Rectal smooth muscle tissue (tissue), 1 donor: ENCODE measurements around the gene SMYD3.
"Not testable (repeated sequence)": the region's sequence is repeated elsewhere in the genome, so short reads cannot be mapped to it uniquely, and the experiment has no call there.

ENCODE experiments used
- H3K27ac ChIP-seq: one replicate; pipeline ENCODE4 v1.7.0; 2013; ENCODE audit warnings: low read depth, low read length, inconsistent platforms
- H3K27me3 ChIP-seq: one replicate; pipeline ENCODE4 v1.7.0; 2013; ENCODE audit warnings: low read length; ENCODE audit not compliant: control insufficient read depth, insufficient read depth
- H3K36me3 ChIP-seq: one replicate; pipeline ENCODE4 v1.7.0; 2013; ENCODE audit warnings: low read length; ENCODE audit not compliant: control insufficient read depth, insufficient read depth
- H3K4me1 ChIP-seq: one replicate; pipeline ENCODE4 v1.7.0; 2013; ENCODE audit warnings: low read length; ENCODE audit not compliant: control insufficient read depth, insufficient read depth
- H3K4me3 ChIP-seq: one replicate; pipeline ENCODE4 v1.7.0; 2013; ENCODE audit warnings: low read length
- H3K9ac ChIP-seq: one replicate; pipeline ENCODE4 v1.7.0; 2013; ENCODE audit warnings: low read length

The SMYD3 gene

DNA sequence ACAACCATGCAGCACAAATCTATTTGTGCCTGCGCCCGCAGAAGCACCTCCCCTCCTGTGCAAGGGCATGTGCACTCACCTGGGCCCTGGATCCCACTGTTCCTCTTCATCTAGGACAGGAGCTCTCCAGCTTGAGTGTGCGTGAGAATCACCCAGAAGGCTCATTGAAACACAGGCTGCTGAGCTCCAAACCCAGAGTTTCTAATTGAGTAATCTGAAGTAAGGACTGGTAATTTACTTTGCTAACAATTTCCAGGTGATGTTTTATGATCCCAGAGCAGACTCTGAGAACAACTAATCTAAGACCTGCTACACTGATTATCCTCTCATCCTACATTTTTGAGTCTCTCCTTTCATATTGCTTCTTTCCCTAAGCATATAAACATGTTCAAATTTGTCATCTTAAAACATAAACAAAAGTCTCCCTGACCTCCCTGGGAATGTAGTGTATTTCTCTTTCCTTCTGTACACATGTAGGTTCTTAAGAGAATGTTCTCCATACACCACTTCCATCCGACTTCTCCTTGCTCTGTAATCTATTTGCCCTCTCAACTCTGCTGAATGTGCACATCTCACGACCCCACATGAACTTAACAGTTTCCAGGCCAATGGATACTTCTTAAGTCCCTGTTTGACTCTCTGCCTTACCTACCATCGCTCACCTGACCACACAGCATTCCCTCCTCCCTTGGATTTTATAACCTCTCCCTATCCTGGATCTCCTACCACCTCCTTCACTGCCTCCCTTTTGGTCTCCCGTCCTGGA lies 522.5 kb downstream of the SMYD3 start:
- H3K4me3 ChIP-seq: no peak overlapping the region
- H3K36me3 ChIP-seq: no peaks in the 10 kb centered on the region
- no peak overlapping the region for H3K9ac ChIP-seq
- no peaks in the 10 kb centered on the region for H3K27me3 ChIP-seq
- no peak overlapping the region for H3K27ac ChIP-seq
- H3K4me1 ChIP-seq: peaks cover 2% of the 10 kb centered on the region

DNA sequence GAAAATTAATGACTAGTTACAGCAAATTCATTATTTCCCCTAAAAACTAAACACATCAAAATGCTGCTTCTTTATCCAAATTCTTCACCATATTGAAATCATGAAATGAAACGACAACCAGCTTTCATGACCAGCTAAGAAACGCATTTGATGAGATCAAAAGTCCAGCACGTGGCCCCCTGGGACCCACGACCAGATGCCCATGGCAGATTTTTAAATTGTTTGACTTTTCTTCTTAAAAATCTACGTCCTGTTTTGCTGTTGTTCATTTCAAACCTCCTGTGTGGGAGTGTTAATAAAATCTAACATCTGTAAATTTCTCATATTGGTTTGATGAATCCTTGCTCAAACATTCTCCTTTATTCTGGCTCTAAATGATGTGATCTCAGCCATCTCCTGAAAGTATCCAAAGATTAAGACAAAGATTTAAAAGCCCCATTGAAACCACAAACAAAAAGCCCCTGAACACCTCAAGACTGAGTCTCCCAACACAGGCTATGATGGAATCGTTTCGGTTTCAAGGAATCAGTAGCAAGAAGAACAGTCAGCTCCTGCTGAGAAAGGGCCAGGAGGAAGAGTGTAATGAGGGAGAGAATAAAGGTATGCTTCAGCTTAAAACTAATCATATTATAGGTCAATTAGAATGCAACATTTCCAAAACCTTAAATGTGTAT lies 523.6 kb downstream of the SMYD3 start:
- no peak overlapping the region for H3K9ac ChIP-seq
- peaks cover 2% of the 10 kb centered on the region for H3K4me1 ChIP-seq
- no peaks in the 10 kb centered on the region for H3K27me3 ChIP-seq
- no peaks in the 10 kb centered on the region for H3K36me3 ChIP-seq
- H3K4me3 ChIP-seq: no peak overlapping the region
- no peak overlapping the region for H3K27ac ChIP-seq

DNA sequence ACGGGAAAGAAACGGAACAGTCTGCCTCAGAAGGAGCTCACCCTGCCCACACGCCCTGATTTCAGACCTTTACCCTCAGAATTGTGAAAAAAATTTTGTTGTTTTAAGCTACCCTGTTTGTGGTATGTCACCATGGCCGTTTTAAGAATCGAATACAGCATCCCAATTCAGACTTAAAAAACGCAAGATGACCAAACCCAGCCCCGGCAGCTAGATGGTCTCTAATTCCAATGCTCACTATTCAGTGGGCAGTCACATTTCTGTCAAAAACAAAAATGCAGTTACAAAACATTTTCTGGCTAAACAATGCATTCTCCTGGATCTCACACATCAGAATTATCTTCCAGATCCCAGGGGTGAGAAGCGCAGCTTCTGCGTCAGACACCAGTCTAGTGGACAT lies 527.5 kb downstream of the SMYD3 start:
- H3K27me3 ChIP-seq: no peaks in the 10 kb centered on the region
- H3K4me3 ChIP-seq: no peak overlapping the region
- H3K9ac ChIP-seq: no peak overlapping the region
- H3K4me1 ChIP-seq: no peaks in the 10 kb centered on the region
- no peaks in the 10 kb centered on the region for H3K36me3 ChIP-seq
- H3K27ac ChIP-seq: no peak overlapping the region

DNA sequence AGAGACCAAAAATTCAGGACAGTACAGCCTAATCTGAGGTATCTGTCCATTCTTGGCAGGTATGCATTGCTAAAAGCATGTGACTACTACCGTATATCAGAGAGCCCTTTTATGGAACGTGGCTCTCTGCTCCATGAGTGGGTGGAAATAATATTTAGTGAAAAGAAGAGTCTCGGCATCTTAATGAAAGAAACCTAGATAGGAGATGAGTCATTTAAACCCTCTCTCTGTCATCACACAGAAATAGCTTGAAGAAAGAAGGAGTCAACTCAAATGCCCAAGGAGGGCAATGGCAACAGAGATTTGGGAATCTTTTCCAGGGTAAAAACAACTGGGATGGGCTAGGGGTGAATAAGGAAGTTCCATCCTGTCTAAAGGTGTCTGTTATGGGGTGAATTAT lies 528.2 kb downstream of the SMYD3 start:
- H3K27ac ChIP-seq: no peak overlapping the region
- no peak overlapping the region for H3K4me3 ChIP-seq
- no peaks in the 10 kb centered on the region for H3K27me3 ChIP-seq
- H3K4me1 ChIP-seq: no peaks in the 10 kb centered on the region
- no peak overlapping the region for H3K9ac ChIP-seq
- no peaks in the 10 kb centered on the region for H3K36me3 ChIP-seq

DNA sequence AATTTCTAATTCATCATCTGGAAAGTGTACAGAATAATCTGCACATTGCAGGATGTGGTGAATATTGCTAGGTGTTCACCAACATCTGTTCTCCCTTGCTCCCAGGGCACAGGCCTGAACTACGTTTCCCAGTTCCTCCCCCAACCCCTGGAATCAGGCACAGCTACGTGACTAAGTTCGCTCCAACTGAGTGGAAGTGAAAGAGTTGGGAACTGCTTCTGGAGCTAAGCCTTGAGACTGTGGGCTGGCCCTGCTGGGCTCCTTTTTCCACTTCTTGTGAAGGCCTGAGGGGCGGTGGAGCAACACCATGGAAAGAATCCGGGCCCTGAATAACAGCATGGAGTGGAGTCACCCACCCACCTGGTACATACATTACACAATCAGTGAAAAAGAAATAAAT lies 534.6 kb downstream of the SMYD3 start:
- H3K36me3 ChIP-seq: no peaks in the 10 kb centered on the region

DNA sequence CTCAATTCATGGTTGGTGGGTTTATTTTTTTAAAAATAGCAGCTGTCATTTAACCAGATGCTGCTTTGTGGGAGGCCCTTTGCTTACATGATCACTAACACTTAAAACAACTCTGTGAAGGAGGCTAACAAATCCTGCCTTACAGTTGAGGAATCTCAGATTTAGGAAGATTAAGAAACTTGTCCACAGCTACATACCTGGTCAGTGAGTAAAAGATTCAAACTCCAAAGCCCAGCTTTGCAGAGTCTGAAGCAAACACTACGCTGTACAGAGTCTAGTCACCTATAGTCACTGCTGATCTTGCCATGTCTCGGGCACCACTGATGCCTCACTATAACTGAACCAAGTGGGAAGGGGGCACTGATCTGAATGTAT lies 535.4 kb downstream of the SMYD3 start:
- Histone ChIP-seq H3K27ac (no peak overlapping the region), H3K27me3 (no peaks in the 10 kb centered on the region), H3K9ac (no peak overlapping the region)

More for the DNA sequence above, 534.6 kb downstream of the SMYD3 start:
- Histone ChIP-seq H3K27me3 (no peaks in the 10 kb centered on the region), H3K4me3 (no peak overlapping the region), H3K27ac (no peak overlapping the region), H3K9ac (no peak overlapping the region), H3K4me1 (no peaks in the 10 kb centered on the region)

DNA sequence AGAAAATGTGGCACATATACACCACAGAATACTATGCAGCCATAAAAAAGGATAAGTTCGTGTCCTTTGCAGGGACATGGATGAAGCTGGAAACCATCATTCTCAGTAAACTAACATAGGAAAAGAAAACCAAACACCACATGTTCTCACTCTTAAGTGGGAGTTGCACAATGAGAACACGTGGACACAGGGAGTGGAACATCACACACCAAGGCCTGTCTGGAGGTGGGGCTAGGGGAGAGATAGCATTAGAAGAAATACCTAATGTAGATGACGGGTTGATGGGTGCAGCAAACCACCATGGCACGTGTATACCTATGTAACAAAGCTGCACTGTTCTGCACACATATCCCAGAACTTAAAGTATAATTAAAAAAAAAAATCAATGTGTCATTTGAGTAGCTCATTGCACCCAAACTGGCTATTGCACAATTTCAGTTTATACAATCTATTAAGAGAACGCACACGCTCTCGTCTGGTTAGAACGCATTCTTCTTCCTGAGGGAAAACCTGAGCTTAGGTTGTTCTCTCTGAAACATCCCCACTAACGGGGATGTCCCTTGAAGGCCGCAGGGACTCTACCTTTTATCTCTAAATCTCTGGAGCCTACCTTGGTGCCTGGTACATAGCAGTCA lies 535.9 kb downstream of the SMYD3 start:
- not testable (repeated sequence) for H3K27me3 ChIP-seq, H3K4me1 ChIP-seq, H3K4me3 ChIP-seq, H3K9ac ChIP-seq, H3K27ac ChIP-seq, H3K36me3 ChIP-seq

More for the DNA sequence above, 535.4 kb downstream of the SMYD3 start:
- no peaks in the 10 kb centered on the region for H3K36me3 ChIP-seq
- H3K4me3 ChIP-seq: no peak overlapping the region
- H3K4me1 ChIP-seq: no peaks in the 10 kb centered on the region

DNA sequence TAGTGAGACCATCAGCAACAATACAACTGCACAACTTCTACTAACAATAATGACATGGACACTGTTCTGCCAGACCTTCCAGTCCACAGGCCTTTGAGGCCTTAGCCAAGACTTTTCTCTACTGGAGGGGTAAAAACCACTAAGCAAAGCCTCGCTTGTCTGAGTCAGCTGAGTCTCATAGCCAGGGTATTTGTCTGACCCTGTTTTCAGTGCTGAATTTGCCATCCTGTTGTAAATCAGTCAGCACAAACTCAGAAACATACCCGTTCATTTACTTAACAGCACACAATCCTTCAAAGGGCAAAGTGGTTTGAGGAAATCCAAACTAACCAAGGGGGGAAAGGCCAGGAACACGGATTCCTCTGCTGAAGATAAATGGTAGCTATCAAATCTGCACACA lies 537.8 kb downstream of the SMYD3 start:
- H3K4me1 ChIP-seq: no peaks in the 10 kb centered on the region
- no peak overlapping the region for H3K27ac ChIP-seq
- H3K27me3 ChIP-seq: no peaks in the 10 kb centered on the region
- H3K9ac ChIP-seq: no peak overlapping the region
- no peaks in the 10 kb centered on the region for H3K36me3 ChIP-seq
- no peak overlapping the region for H3K4me3 ChIP-seq

DNA sequence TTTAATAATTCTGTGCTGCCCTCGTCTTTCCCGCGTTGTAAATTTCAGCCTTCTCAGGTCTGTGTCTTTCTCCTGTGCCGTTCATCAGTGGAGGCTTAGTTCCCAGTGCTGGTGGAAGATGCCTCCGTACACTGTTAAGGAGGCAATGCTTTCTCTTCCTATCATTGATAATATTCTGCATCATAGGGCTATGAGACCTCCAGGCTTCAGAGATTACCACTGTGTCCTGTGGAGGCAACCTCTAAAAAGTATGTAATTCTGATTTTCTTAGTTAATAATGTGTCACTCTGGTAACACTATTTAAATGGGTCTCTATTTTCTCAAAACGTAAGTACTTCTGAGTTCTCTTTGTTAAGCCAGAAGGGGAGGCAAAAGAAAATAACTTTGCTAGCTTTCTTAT lies 538.3 kb downstream of the SMYD3 start:
- H3K9ac ChIP-seq: no peak overlapping the region
- no peak overlapping the region for H3K4me3 ChIP-seq
- no peak overlapping the region for H3K27ac ChIP-seq
- H3K4me1 ChIP-seq: no peaks in the 10 kb centered on the region
- H3K27me3 ChIP-seq: no peaks in the 10 kb centered on the region
- no peaks in the 10 kb centered on the region for H3K36me3 ChIP-seq

DNA sequence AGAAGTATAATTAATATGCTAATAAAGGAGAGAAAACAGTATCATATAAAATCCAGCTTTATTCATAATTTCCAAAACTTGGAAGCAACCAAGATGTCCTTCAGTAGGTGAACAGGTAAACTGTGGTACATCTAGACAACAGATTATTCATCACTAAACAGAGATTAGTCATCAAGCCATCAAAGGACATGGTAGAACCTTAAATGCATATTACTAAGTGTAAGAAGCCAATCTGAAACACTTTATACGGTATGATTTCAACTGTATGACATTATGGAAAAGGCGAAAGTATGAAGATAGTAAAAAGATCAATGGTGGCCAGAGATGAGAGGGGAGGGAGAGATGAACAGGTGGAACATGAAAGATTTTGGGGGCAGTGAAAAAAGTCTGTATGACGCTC lies 541.7 kb downstream of the SMYD3 start:
- H3K4me3 ChIP-seq: no peak overlapping the region
- no peaks in the 10 kb centered on the region for H3K27me3 ChIP-seq
- no peaks in the 10 kb centered on the region for H3K36me3 ChIP-seq
- no peaks in the 10 kb centered on the region for H3K4me1 ChIP-seq
- H3K9ac ChIP-seq: no peak overlapping the region
- H3K27ac ChIP-seq: no peak overlapping the region

DNA sequence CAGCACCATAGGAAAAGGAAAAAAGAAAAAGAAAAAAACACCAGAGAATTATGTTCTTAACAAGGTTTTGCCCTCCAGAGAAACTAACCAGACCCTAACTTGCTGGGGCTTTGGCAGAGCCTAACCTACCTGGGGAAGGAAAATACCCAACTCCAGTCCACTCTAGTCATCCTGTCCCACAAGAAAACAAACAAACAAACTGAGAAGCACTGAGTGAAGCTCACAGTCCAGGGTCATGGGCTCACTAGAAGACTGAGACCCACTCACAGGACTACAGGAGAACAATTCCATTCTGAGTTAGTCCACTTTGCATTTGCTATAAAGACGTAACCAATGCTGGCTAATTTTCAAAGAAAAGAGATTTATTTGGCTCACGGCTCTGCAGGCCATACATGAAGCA lies 543.4 kb downstream of the SMYD3 start:
- H3K9ac ChIP-seq: no peak overlapping the region
- H3K4me1 ChIP-seq: no peaks in the 10 kb centered on the region
- H3K27ac ChIP-seq: no peak overlapping the region
- H3K27me3 ChIP-seq: no peaks in the 10 kb centered on the region
- no peaks in the 10 kb centered on the region for H3K36me3 ChIP-seq
- H3K4me3 ChIP-seq: no peak overlapping the region

DNA sequence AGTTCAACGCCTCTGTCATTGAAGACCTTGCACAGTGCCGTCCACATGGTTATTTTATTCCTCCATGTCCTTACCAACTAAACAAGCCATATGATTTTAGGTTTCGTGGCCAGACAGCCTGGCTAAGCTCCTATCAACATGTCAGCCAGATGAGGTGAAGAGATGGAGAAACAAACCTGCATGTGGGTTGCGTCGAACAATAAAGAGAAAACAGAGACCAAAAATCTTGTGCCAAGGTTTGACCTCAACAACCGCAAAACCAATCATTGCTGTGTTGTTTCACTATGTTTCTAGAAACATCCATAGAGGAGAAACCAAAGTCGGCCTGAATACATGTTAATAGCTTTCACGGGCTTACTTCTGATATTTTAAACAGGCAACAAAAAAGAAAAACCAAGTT lies 544.6 kb downstream of the SMYD3 start:
- Histone ChIP-seq H3K9ac (no peak overlapping the region), H3K36me3 (no peaks in the 10 kb centered on the region), H3K4me1 (no peaks in the 10 kb centered on the region), H3K27ac (no peak overlapping the region), H3K27me3 (no peaks in the 10 kb centered on the region), H3K4me3 (no peak overlapping the region)

DNA sequence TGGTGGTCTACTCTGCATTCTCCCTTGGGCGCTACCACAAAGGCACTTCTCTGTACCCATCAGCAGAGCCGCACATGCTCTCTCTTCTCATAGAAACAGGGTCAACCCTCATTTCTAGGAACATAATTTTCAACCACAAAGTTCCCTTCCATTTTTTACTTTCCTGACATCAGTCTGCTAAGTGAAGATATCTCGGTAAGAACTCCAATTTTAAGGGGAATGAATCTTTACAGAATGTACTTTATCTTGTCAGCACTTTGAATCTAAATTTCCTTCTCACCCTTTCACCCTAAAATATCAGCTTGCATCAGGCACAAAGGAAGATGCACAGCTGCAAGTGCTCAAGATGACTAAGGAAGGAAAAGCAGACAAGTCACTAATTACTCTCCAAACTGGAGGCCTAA lies 545.9 kb downstream of the SMYD3 start:
- no peaks in the 10 kb centered on the region for H3K27me3 ChIP-seq
- H3K27ac ChIP-seq: no peak overlapping the region
- H3K36me3 ChIP-seq: no peaks in the 10 kb centered on the region
- H3K9ac ChIP-seq: no peak overlapping the region
- no peak overlapping the region for H3K4me3 ChIP-seq
- H3K4me1 ChIP-seq: no peaks in the 10 kb centered on the region
